ENCODE results near the gene PCDHGA11.
"Not testable (repeated sequence)": the region's sequence is repeated elsewhere in the genome, so short reads cannot be mapped to it uniquely, and the experiment has no call there.

PCDHGA11 gene

DNA sequence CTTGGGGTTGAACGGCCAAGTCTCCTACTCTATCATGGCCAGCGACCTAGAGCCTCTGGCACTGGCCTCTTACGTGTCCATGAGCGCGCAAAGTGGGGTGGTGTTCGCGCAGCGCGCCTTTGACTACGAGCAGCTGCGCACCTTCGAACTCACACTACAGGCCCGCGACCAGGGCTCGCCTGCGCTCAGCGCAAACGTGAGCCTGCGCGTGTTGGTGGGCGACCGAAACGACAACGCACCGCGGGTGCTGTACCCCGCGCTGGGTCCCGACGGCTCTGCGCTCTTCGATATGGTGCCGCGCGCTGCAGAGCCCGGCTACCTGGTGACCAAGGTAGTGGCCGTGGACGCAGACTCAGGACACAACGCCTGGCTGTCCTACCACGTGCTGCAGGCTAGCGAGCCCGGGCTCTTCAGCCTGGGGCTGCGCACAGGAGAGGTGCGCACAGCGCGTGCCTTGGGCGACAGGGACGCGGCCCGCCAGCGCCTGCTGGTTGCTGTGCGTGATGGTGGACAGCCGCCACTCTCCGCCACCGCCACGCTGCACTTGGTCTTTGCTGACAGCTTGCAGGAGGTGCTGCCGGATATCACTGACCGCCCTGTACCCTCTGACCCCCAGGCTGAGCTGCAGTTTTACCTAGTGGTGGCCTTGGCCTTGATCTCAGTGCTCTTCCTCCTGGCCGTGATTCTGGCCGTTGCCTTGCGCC is 21.1 kb upstream of the PCDHGA11 start:
- DNase-seq = no peak

GRCh38 chr5:141402553-141403243 is 18.2 kb upstream of the PCDHGA11 start, which contains the start of gene PCDHGA9:
TSS of gene PCDHGA9 (plus strand) at chr5:141402778. CDS start at chr5:141402953, 175 bp downstream.
- DNase-seq = no peak

DNA sequence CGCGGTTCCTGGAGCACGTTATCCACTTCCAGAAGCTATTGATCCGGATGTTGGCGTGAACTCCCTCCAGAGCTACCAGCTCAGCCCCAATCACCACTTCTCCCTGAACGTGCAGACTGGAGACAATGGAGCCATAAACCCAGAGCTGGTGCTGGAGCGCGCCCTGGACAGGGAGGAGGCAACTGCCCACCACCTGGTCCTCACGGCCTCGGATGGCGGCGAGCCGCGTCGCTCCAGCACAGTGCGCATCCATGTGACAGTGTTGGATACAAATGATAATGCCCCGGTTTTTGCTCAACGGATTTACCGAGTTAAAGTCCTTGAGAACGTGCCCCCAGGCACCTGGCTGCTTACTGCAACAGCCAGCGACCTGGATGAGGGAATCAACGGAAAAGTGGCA is 17.5 kb upstream of the PCDHGA11 start:
- DNase-seq = no peak

- DNase-seq = peak; percentile 61
Measured at GRCh38 chr5:141407790-141408505, 12.9 kb upstream of the PCDHGA11 start, which contains the start of gene PCDHGB6. TSS of gene PCDHGB6 (plus strand) at chr5:141408021. CDS start at chr5:141408203, 182 bp downstream.

GRCh38 chr5:141409598-141410306 is 11.1 kb upstream of the PCDHGA11 start:
- no peak for DNase-seq

DNA sequence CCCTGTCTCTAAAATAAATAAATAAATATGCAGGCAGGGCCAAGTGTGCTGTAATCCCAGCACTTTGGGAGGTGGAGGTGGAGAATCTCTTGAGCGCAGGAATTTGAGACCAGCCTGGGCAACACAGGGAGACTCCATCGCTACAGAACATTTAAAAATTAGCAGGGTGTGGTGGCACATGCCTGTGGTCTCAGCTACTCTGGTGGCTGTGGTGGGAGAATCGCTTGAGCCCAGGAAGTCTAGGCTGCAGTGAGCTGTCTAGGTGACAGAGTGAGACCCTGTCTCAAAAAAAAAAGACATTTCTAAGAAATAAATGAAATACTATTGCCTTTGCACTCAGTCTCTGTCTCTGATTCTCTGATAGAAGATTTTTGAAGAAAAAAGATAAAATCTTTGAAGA is 9.3 kb upstream of the PCDHGA11 start:
- DNase-seq = no peak

DNA sequence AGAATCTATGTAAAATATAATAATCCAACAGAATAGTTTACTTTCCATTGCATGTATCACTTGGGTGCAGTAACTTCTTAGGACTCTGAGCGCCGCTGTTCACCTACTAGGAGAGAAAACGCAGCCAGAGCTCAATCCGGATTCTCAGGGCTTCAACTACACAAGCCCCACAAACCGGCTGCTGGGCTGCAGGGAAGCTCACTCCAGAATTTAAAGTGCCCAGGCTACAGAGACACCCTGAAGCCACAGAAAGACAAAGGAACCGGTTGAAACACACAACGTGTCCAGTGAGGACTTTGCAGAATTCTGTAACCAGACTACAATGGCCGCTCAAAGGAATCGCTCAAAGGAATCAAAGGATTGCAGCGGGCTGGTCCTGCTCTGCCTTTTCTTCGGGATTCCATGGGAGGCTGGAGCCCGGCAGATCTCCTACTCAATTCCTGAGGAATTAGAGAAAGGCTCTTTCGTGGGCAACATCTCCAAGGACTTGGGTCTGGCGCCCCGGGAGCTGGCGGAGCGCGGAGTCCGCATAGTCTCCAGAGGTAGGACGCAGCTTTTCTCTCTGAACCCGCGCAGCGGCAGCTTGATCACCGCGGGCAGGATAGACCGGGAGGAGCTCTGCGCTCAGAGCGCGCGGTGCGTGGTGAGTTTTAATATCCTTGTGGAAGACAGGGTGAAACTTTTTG is 7.9 kb upstream of the PCDHGA11 start, which contains the start of gene PCDHGA10:
TSS of gene PCDHGA10 (plus strand) at position 134 of the 686 bp plus-strand sequence. CDS start at position 323, 189 bp downstream.
- no peak for DNase-seq

GRCh38 chr5:141413540-141414069 is 7.2 kb upstream of the PCDHGA11 start:
- DNase-seq = no peak

DNA sequence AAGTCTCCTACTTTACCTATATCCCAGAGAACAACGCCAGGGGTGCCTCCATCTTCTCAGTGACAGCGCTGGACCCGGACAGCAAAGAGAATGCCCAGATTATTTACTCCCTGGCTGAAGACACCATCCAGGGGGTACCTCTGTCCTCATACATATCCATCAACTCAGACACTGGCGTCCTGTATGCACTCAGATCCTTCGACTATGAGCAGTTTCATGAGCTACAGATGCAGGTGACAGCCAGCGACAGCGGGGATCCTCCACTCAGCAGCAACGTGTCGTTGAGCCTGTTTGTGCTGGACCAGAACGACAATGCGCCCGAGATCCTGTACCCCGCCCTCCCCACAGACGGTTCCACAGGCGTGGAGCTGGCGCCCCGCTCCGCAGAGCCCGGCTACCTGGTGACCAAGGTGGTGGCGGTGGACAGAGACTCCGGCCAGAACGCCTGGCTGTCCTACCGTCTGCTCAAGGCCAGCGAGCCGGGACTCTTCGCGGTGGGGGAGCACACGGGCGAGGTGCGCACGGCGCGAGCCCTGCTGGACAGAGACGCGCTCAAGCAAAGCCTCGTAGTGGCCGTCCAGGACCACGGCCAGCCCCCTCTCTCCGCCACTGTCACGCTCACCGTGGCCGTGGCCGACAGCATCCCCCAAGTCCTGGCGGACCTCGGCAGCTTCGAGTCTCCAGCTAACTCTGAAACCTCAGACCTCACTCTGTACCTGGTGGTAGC is 6.1 kb upstream of the PCDHGA11 start:
- not testable (repeated sequence) for DNase-seq

- DNase-seq = not testable (repeated sequence)
Measured at GRCh38 chr5:141415275-141415618, 5.6 kb upstream of the PCDHGA11 start.

DNA sequence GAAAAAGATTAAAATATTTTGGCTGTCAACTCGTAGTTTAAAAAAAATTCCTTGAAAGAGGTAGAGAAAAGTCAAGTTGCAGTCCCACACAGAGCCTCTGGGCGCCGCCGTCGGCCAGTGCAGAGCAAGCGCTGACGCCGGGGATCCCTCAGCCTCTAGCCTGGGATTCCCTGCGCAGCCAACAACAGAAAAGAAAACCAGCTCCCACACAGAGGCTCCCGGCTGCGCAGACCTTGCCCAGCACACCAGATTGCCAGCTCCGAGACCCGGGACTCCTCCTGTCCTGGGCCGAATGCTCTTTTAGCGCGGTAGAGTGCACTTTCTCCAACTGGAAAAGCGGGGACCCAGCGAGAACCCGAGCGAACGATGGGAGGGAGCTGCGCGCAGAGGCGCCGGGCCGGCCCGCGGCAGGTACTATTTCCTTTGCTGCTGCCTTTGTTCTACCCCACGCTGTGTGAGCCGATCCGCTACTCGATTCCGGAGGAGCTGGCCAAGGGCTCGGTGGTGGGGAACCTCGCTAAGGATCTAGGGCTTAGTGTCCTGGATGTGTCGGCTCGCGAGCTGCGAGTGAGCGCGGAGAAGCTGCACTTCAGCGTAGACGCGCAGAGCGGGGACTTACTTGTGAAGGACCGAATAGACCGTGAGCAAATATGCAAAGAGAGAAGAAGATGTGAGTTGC is 3.2 kb upstream of the PCDHGA11 start, which contains the start of gene PCDHGB7:
TSS of gene PCDHGB7 (plus strand) at position 184 of the 679 bp plus-strand sequence. CDS start at position 367, 183 bp downstream.
- peak; percentile 78 for DNase-seq

GRCh38 chr5:141419074-141419880 is 1.6 kb upstream of the PCDHGA11 start:
- DNase-seq = no peak

DNA sequence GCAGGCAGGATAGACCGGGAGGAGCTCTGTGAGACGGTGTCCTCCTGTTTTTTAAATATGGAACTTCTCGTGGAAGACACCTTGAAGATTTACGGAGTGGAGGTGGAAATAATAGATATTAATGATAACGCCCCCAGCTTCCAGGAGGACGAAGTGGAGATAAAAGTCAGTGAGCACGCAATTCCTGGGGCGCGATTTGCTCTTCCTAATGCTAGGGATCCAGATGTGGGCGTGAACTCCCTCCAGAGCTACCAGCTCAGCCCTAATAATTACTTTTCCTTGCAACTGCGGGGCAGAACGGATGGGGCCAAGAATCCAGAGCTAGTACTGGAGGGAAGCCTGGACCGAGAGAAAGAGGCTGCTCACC is 621 bp downstream of the PCDHGA11 start:
- DNase-seq = no peak

DNA sequence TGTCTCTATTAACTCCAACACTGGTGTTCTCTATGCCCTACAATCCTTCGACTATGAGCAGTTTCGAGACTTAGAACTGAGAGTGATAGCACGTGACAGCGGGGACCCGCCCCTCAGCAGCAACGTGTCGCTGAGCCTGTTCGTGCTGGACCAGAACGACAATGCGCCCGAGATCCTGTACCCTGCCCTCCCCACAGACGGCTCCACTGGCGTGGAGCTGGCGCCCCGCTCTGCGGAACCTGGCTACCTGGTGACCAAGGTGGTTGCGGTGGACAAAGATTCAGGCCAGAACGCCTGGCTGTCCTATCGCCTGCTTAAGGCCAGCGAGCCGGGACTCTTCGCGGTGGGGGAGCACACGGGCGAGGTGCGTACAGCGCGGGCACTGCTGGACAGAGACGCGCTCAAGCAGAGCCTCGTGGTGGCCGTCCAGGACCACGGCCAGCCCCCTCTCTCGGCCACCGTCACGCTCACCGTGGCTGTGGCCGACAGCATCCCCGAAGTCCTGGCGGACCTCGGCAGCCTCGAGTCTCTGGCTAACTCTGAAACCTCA is 2.0 kb downstream of the PCDHGA11 start:
- DNase-seq = no peak

DNA sequence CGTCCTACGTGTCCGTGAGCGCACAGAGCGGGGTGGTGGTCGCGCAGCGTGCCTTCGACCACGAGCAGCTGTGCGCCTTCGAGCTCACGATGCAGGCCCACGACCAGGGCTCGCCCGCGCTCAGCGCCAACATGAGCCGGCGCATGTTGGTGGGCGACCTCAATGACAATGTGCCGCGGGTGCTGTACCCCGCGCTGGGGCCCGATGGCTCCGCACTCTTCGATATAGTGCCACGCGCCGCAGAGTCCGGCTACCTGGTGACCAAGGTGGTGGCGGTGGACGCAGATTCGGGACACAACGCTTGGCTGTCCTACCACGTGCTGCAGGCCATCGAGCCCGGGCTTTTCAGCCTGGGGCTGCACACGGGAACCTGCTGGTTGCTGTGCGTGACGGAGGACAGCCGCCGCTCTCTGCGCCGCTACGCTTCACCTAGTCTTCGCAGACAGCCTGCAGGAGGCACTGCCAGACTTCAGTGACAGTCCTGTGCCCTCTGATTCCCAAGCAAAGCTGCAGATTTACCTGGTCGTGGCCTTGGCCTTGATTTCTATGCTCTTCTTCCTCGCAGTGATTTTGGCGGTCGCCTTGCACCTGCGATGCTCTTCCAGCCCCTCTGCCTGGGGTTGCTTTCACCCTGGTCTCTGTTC is 7.1 kb downstream of the PCDHGA11 start:
- DNase-seq = no peak

- peak; percentile 43 for DNase-seq
Measured at GRCh38 chr5:141430332-141431113, 9.7 kb downstream of the PCDHGA11 start, which contains the start of gene PCDHGA12. TSS of gene PCDHGA12 (plus strand) at chr5:141430507. CDS start at chr5:141430760, 253 bp downstream.

DNA sequence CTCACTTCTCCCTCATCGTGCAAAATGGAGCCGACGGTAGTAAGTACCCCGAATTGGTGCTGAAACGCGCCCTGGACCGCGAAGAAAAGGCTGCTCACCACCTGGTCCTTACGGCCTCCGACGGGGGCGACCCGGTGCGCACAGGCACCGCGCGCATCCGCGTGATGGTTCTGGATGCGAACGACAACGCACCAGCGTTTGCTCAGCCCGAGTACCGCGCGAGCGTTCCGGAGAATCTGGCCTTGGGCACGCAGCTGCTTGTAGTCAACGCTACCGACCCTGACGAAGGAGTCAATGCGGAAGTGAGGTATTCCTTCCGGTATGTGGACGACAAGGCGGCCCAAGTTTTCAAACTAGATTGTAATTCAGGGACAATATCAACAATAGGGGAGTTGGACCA is 10.4 kb downstream of the PCDHGA11 start:
- no peak for DNase-seq

DNA sequence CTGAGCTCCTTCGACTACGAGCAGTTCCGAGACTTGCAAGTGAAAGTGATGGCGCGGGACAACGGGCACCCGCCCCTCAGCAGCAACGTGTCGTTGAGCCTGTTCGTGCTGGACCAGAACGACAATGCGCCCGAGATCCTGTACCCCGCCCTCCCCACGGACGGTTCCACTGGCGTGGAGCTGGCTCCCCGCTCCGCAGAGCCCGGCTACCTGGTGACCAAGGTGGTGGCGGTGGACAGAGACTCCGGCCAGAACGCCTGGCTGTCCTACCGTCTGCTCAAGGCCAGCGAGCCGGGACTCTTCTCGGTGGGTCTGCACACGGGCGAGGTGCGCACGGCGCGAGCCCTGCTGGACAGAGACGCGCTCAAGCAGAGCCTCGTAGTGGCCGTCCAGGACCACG is 11.5 kb downstream of the PCDHGA11 start:
- not testable (repeated sequence) for DNase-seq

Measured in femur (tissue), 1 donor.